GM10847 (cell line): ENCODE measurements around the gene LRRC8A.

Source experiments
- POLR2A ChIP-seq: IDR thresholded peaks from 2 replicates; pipeline ENCODE4 v1.6.1; 2011; ENCODE audit not compliant: insufficient read length; ENCODE audit errors: extremely low read depth

LRRC8A gene

DNA sequence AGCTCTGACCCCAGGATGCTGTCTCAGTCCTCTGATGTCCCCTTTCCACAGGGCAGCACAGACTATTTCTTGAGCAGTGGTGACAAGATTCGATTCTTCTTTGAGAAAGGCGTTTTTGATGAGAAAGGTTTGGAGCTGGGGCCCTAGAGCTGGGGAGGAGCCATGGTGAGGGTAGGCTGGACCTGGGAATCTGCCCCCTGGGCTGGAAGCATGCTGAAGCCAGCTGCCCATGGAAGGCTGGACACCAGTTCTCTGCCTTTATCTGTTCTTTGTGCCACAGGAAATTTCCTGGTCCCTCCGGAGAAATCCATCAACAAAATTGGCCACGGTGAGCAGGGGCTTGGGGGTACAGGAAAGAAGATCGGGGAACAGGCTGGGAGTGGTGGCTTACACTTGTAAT is 51.8 kb downstream of the LRRC8A start:
- TF ChIP-seq POLR2A, result no peak

- TF ChIP-seq POLR2A, result no peak
Measured at GRCh38 chr9:128936171-128936865, 54.4 kb downstream of the LRRC8A start.

DNA sequence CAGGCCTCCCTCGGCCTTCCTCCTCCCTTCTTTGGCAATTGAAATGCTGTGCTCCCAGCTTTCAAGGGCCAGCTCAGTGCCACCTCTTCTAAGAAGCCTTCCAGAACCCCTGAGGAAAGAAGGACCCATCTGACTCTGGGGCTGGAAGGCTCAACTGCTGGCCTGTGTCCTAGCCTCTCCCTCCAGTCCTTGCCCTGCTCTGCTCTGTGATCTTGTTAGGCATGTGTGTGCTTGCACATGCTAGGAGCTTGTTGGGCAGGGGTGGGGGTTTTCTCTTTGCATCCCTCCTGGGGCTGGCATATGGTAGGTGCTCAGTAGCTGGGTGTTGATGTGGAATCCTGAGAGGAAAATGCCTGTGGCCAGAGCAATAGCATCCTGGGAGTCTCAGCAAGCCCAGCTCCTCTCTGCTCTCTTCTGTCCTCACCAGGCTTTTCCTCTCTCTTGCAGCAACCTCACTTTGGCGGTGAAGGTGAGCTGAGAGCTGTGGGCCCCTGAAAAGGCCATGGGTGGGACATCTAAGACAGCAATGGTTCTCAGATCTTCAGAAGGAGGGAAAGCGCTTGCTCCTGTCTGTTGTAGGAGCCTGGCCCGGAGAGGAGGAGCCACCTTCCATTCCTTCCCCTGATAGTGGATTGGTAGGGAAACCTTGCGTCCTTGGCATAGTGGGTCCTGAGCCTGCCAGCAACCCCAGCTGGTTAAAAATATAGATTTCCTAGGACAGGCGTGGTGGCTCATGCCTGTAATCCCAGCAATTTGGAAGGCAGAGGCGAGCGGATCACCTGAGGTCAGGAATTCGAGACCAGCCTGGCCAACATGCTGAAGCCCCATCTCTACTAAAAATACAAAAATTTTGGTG is 55.6 kb downstream of the LRRC8A start:
- no peak for TF ChIP-seq POLR2A

DNA sequence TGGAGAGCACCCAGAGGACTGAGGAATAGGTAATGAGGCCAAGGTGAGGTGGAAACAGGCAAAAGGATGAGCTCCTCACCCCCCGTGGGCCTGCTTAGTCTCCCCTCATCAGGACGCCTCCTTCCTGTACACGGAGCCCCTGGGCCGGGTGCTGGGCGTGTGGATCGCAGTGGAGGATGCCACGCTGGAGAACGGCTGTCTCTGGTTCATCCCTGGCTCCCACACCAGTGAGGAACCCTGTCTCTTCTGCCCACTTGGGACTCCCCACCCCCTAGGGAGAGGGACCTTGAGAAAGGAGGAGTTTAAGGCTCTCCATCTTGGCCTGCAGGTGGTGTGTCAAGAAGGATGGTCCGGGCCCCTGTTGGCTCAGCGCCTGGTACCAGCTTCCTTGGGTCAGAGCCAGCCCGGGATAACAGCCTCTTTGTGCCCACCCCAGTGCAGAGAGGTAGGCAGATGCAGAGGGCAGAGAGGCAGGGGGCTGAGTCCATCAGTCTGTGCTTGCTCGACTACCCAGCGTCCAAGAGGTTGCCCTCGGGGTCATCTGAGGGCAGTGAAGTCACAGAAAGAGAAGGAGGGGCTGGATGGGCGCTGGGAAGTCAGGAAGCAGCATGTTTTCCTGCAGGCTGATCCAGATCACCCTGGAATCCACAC is 58.5 kb downstream of the LRRC8A start:
- no peak for TF ChIP-seq POLR2A

GRCh38 chr9:128940946-128941755 is 59.2 kb downstream of the LRRC8A start:
- TF ChIP-seq POLR2A, result no peak

DNA sequence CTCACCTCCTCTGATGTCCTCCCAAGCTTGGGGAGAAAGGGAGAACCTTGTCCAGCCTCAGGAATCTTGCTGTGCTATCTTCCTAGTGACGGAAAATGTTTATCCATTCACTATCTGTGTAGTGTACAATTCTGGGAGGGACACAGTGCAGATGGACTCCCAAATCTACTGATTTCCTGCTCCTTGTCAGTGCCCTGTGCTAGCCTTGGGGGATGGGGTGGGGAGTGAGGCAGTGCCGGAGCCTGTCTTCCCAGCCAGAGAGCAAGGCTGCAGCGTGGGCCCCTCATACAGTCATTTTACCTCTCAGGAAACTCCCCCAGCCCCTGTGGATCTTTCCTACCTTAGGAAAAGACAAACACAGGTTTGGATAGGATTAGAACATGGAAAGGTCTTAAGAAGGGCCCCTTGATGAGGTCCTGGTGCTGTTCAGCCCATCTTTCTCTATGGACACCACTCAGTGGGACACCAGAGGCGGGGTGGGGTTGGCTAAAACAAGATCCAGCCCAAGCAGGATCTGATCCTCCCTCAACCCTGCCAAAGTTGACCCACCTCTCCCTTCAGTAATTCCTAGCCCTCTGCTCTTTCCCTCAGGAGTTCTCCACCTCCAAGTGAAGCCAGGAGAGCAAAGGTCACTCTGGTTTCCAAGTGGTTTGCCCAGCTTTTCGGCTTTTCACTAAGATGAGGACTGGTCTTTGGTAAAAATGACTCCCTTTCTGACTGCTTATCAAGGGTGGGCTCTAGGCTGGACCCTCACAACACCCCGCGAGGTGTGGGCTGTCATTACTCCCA is 62.1 kb downstream of the LRRC8A start:
- TF ChIP-seq POLR2A, result no peak

- TF ChIP-seq POLR2A, result no peak
Measured at GRCh38 chr9:128945798-128946501, 64.0 kb downstream of the LRRC8A start.

DNA sequence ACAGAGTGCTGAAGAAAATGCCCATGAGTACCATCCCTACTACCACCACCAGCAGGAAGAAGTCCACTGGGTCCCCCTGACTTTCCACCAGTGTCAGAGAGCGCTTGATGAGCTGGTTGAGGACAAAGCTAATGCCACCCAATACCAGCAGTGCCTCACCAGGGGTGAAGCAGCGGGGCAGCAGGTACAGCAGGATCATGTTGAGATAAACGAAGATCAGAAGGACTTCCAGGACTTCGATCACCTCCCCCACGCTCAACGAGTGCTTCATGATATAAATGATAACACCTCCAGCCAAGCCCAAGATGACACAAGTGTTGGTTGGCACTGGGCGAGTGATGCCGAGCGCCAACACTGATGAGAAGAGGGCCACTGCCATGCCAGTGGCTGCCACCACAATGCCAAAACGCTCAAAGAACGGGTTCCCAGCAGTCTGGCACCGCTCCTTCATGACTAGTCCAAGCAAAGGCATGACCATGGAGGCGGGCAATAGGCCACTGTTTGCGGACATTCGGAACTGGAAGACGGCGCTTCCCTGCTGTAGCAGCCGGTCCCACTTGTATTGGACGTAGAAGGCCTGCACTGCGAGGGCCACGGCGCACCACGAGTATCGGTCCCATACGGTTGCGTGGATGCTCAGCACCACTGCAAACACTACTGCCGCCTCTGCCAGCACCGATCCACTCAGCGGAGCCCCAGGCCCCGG is 64.8 kb downstream of the LRRC8A start:
- no peak for TF ChIP-seq POLR2A

DNA sequence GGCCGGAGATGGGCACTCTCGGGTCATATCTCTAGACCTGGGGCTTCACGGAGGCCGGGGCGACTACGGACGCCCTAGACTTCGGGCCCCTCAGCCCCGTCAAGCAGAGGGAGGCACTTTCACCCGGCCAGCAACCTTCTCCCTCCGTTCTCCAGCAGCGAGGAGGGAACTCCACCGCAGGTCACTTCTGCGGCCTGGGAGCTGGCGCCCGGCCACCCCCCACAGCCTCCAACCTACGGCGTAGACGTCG is 65.3 kb downstream of the LRRC8A start:
- no peak for TF ChIP-seq POLR2A

DNA sequence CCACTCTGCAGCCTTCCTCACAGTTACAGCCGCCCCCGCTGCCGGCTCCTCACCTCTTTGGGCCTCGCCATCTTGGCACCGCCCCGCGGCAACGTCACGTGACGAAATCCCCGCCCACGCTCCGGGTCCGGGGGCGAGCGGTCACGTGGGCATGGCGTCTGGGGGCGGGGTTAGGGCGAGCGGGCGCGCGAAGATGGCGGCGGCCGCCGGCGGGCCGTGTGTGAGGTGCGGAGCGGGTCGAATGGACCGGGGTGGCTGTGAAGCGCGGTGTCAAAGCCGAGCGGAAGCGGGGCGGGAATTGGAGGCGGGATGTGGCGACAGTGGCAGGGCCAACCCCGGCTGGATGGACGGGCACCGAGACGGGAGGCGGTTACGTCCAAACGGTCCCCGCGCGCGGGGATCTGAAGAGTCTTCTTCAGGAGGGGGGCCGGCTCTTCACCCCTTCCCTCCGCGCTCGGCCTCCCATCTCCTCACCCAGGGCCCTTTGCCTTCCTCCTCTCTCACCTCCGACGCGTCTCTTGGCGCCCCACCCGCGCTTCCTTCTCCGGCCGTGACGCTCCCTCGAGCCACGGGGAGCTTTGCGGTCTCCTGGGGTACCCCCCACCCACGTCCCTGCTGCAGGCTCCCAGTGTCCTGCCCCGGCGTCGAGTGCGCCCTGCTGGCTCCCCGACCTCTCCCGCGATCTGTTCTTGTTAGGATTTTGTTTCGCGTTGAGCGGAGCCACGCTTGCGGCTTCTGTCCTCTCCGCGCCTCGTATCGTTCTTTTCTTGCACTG is 65.8 kb downstream of the LRRC8A start, which contains the start of the genes DOLK and NUP188:
DOLK (minus strand) TSS at position 77 of the 775 bp plus-strand sequence. CDS start 300 bp downstream, outside the sequence.
NUP188 (plus strand) TSS at position 173 of the 775 bp plus-strand sequence; CDS start at position 194, 21 bp downstream.
- TF ChIP-seq POLR2A, result peak; percentile 98
